Heart left ventricle (tissue), 16 donors: ENCODE measurements around the gene SNX3. TPM values are rescaled to one million over a fixed set of nuclear protein-coding genes. Genes with fewer than 3 reads are reported as not detected.

Experiments used
- ATAC-seq, 4 donors: fragments of 200-7000 bp; cut with Tn5 transposase; one replicate each; pipeline ENCODE4 v1.9.1; 2020 to 2022; ENCODE audit warnings: moderate library complexity in 4 of 4, mild to moderate bottlenecking in 3 of 4, moderate number of reproducible peaks in 1 of 4
- DNase-seq, 5 donors: peaks; one replicate each; pipeline ENCODE4 v3.0.0-alpha.2; 2020
- H3K27ac ChIP-seq, 12 donors: fragments of 200-600 bp; sonication (generic) in 4 of 12; one replicate each; pipeline versions ENCODE4 v1.5.0 to v1.8.0; 2016 to 2022; ENCODE audit warnings: mild to moderate bottlenecking in 2 of 12
- H3K27me3 ChIP-seq, 9 donors: fragments of 200-600 bp; sonication (generic) in 2 of 9; one replicate each; pipeline versions ENCODE4 v1.5.1 to v1.8.0; 2016 to 2022; ENCODE audit warnings: mild to moderate bottlenecking in 3 of 9
- H3K36me3 ChIP-seq, 9 donors: fragments of 200-600 bp; sonication (generic) in 2 of 9; one replicate each; pipeline versions ENCODE4 v1.5.0 to v1.8.0; 2018 to 2022; ENCODE audit warnings: mild to moderate bottlenecking in 2 of 9
- H3K4me1 ChIP-seq, 12 donors: fragments of 200-600 bp; sonication (generic) in 4 of 12; one replicate each; pipeline versions ENCODE4 v1.5.0 to v1.8.0; 2016 to 2022; ENCODE audit warnings: mild to moderate bottlenecking in 3 of 12
- H3K4me3 ChIP-seq, 12 donors: fragments of 200-600 bp; sonication (generic) in 4 of 12; one replicate each; pipeline versions ENCODE4 v1.5.0 to v1.8.0; 2017 to 2022; ENCODE audit warnings: mild to moderate bottlenecking in 9 of 12, moderate library complexity in 4 of 12
- H3K9me3 ChIP-seq, 12 donors: fragments of 200-600 bp; sonication (generic) in 4 of 12; one replicate each; pipeline versions ENCODE4 v1.5.0 to v1.8.0; 2016 to 2022; ENCODE audit warnings: mild to moderate bottlenecking in 1 of 12
- POLR2A ChIP-seq, 2 donors: fragments of 450-650 bp; IDR thresholded peaks; one replicate each; pipeline ENCODE4 v1.6.1; 2017; ENCODE audit warnings: antibody characterized with exemption in 2 of 2, mild to moderate bottlenecking in 2 of 2, moderate library complexity in 2 of 2
- WGBS, 4 donors: extraction: QIAGEN DNeasy Blood & Tissue Kit in 2 of 4; methylation state at CpG; one replicate each; pipeline versions ENCODE4 v1.1.5 to v1.1.7; 2013 to 2018; 5-methylcytosine and 5-hydroxymethylcytosine counted together
- intact Hi-C, 10 donors: fragments of 100-400 bp; cut with DNase I; formaldehyde crosslinking; loops; one replicate each; pipeline versions ENCODE4 v1.11.1 to v1.14.2; 2022
- polyA plus RNA-seq, 2 donors: library from polyadenylated mRNA; stranded (reverse); fragments of 200-250 nt; gene quantifications; one replicate each; pipeline ENCODE4 v1.2.3, GENCODE V29; 2013
- total RNA-seq, 9 donors: library from RNA; depleted of rRNA in 2 of 9; stranded (reverse); fragments of >200 nt in 2 of 9; fragmentation: NEBNext Ultra II Directional in 3 of 9; extraction: Animal tissue kit (Norgen Biotek cat#: 25700) in 3 of 9; gene quantifications; one replicate each; pipeline versions ENCODE4 v1.1.0 to v1.2.4, GENCODE V29; 2016 to 2023
- TF ChIP-seq, protein P1 (sequence below), 12 donors: fragments of 200-600 bp; sonication (generic) in 4 of 12; IDR thresholded peaks; one replicate each; pipeline versions ENCODE4 v1.5.0 to v1.8.0; 2018 to 2022; ENCODE audit warnings: antibody characterized with exemption in 12 of 12, mild to moderate bottlenecking in 5 of 12
- donor health status: ischemic (EF 13 %, LVEDD 7.1; RV severe dilation, severe dysfunction).
- donor health status: healthy with polysubstance abuse.
- donor health status: DM: no; HTN: yes; CAD: no.
- donor health status: DM: no; HTN: no; CAD: no.
- donor health status: ischemic (EF 25% LVEDD 6.9; RV normal size, moderate dysfunction).
- donor health status: ischemic (EF 25% LVEDD 5.7; RV mildly dilated, moderate dysfunction).
- donor health status: healthy.
- donor health status: DM: yes; HTN: yes; CAD: no.
- donor health status: ischemic (EF 35%, LVEDD 5.7; RV mildly dilated, moderate dysfunction).
- donor health status: nonischemic (EF 11% LVEDD 7.7; RV severe dilation, severe dysfunction).
- donor health status: DM: yes; HTN: yes; CAD: no.
- donor health status: PGD.
- donor health status: ischemic (EF 29% LVEDD 5.4; RV normal size, mild dysfunction).
- donor health status: nonischemic (EF 23%, LVEDD 6.1; RV moderate dilation, normal function).

SNX3 gene
- total and polyA plus RNA-seq, 11 donors: 180 to 259 (median 229) TPM

DNA sequence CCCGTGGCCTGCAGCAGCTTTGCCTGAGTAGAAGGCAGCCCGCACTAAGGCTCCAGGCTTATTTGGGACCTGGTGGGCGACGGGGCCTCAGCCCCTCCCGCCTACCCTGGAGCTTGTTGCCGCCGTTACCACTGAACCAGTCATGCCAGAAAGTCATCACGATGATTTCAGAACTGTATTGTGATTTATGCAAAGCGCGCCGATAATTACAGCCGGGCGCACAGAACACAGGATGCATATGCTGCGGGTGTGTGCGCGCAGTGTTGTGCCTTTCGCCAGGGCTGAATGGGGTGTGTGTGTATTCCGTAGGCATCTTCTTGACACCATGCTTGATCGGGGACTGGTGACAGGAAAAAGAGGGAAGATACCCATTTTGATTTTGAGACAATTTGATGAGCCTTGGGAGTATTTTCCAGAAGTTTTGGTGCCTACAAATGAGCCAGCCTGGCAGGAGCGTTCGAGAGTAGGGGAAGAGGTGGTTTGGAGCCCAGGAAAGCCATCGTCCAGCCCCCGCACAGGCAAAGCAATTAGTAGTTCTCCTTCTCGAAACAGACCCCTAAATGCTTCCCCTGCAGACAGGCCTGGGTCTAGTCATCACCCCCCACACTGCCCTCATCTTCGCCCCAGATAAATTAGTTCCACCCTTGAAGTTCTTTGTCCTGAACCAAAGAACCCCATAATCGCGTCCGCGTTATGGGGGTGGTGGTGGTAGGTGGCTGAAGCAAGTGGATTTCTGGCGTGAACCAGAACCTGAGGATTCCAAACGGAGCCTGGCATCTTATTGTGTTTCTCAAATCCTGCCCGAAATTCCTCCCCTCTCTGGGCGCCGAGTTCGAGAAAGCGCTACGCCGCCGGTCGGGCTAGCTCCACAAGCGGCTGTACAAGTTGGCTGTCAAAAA lies 96.9 kb downstream of the SNX3 start:
- no peak for ATAC-seq

DNA sequence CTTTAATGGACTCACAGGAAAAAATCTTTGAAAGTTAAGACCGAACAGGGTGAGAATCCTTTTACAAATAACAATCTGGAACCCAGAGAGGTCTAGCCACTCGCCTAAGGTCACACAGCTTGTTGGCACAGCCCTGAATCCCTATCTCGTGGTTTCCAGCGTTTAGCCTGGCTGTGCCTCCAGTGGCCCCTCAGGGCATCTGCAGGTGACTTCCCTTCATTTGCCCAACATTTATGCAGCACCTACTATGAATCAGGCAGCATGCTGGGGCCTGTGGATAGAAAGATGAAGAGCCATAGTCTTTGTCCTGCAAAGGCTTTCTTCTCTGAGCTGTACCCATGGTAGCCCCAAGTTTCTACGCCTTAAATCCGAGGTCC lies 97.6 kb downstream of the SNX3 start:
- no peaks in the 10 kb centered on the region for H3K9me3 ChIP-seq
- WGBS, 4 donors: 2 to 6% (median 3%) methylated on average over 6 of the region's 6 CpGs
- H3K4me3 ChIP-seq: no peak overlapping the region
- DNase-seq (no peak), ATAC-seq (no peak)
- intact Hi-C loops: no loop called here
- H3K27me3 ChIP-seq: peaks cover 89 to 100% (median 100%) of the 10 kb centered on the region in 9 donors
- H3K27ac ChIP-seq: no peak overlapping the region
- H3K36me3 ChIP-seq: no peaks in the 10 kb centered on the region
- TF ChIP-seq, protein P1, sequence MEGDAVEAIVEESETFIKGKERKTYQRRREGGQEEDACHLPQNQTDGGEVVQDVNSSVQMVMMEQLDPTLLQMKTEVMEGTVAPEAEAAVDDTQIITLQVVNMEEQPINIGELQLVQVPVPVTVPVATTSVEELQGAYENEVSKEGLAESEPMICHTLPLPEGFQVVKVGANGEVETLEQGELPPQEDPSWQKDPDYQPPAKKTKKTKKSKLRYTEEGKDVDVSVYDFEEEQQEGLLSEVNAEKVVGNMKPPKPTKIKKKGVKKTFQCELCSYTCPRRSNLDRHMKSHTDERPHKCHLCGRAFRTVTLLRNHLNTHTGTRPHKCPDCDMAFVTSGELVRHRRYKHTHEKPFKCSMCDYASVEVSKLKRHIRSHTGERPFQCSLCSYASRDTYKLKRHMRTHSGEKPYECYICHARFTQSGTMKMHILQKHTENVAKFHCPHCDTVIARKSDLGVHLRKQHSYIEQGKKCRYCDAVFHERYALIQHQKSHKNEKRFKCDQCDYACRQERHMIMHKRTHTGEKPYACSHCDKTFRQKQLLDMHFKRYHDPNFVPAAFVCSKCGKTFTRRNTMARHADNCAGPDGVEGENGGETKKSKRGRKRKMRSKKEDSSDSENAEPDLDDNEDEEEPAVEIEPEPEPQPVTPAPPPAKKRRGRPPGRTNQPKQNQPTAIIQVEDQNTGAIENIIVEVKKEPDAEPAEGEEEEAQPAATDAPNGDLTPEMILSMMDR (IDR thresholded peaks at IDR 0.05): no peak
- TF ChIP-seq POLR2A (IDR thresholded peaks at IDR 0.05): no peak
- peaks cover 2 to 50% (median 33%) of the 10 kb centered on the region in 12 donors for H3K4me1 ChIP-seq

More for the DNA sequence above, 96.9 kb downstream of the SNX3 start:
- TF ChIP-seq POLR2A (IDR thresholded peaks at IDR 0.05): no peak
- TF ChIP-seq, protein P1 (IDR thresholded peaks at IDR 0.05): no peak
- intact Hi-C loops: no loop called here
- peaks cover 90 to 100% (median 100%) of the 10 kb centered on the region in 9 donors for H3K27me3 ChIP-seq
- 3 to 7% (median 5%) methylated on average over 41 of the region's 41 CpGs for WGBS, 4 donors
- H3K9me3 ChIP-seq: no peaks in the 10 kb centered on the region
- no peak overlapping the region for H3K27ac ChIP-seq
- DNase-seq: no peak
- peaks cover 2 to 56% (median 40%) of the 10 kb centered on the region in 12 donors for H3K4me1 ChIP-seq
- no peaks in the 10 kb centered on the region for H3K36me3 ChIP-seq
- H3K4me3 ChIP-seq: no peak overlapping the region

DNA sequence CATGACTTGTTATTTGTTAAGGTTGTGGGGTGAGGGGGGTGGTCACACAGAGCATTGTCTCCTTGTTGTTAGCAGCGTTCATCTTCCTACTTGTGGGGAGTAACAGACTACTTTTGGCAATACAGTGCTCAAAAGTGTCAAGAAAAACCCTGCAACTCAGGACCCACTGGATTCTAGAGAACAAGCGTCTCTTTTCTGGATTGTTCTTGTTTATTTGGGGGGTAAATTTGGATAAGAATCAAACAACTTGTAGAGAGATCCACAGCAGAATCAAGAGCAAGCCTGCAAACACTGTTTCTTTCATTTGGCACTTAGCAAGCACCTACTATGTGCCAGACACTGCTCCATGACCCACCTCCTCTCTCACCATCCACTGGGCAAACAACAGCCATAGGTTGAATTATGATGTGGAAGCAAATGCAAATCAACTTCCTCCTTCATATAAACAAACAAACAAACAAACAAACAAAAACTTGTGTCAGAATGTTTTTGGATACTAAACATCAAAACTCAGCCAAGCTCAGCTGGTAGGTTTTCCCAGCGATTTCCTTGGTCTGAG lies 99.0 kb downstream of the SNX3 start:
- peaks cover 86 to 100% (median 100%) of the 10 kb centered on the region in 9 donors for H3K27me3 ChIP-seq
- no peak for ATAC-seq
- 3 to 10% (median 7%) methylated on average over 3 of the region's 3 CpGs for WGBS, 4 donors
- intact Hi-C loops: no loop called here
- H3K4me3 ChIP-seq: no peak overlapping the region
- no peak overlapping the region for H3K27ac ChIP-seq
- DNase-seq: no peak
- no peaks in the 10 kb centered on the region for H3K36me3 ChIP-seq
- H3K9me3 ChIP-seq: no peaks in the 10 kb centered on the region
- no peak for TF ChIP-seq POLR2A (IDR thresholded peaks at IDR 0.05)
- TF ChIP-seq, protein P1 (IDR thresholded peaks at IDR 0.05): no peak
- peaks cover 6 to 49% (median 31%) of the 10 kb centered on the region in 12 donors for H3K4me1 ChIP-seq

Other genes with a start within 250 kb of the SNX3 start
- gene OSTM1, start 186.3 kb downstream of the SNX3 start, total RNA-seq: 10 to 100 TPM; 29.3 to 69.3 (median 45.3) TPM
- 10 to 100 TPM; 19.0 to 30.1 TPM for gene OSTM1, start 186.3 kb downstream of the SNX3 start, polyA plus RNA-seq
- gene NR2E1, start 95.0 kb downstream of the SNX3 start, total RNA-seq: not detected
- not detected for gene NR2E1, start 95.0 kb downstream of the SNX3 start, polyA plus RNA-seq
- gene AFG1L, start 34.0 kb upstream of the SNX3 start, total RNA-seq: 10 to 100 TPM in 6 of 9 donors, 1 to 10 TPM in 3; 1.9 to 16.6 (median 11.1) TPM
- 1 to 10 TPM; 3.0 to 5.3 TPM for gene AFG1L, start 34.0 kb upstream of the SNX3 start, polyA plus RNA-seq